Left lung (tissue), 10 donors: ENCODE measurements around the gene CELA3A. TPM values are rescaled to one million over a fixed set of nuclear protein-coding genes. Genes with fewer than 3 reads are reported as not detected.

ENCODE experiments used
- ATAC-seq: fragments of 200-7000 bp; cut with Tn5 transposase; one replicate; pipeline ENCODE4 v1.9.1; 2020; ENCODE audit warnings: moderate library complexity
- DNase-seq, 4 donors: peaks; one replicate each; pipeline ENCODE4 v3.0.0-alpha.2; 2013 to 2020
- H3K27ac ChIP-seq, 2 donors: fragments of 200-600 bp; sonication (generic) in 1 of 2; one replicate each; pipeline versions ENCODE4 v1.5.0 to v1.8.0; 2020 to 2021
- H3K27me3 ChIP-seq, 2 donors: fragments of 200-600 bp; sonication (generic) in 1 of 2; one replicate each; pipeline versions ENCODE4 v1.5.0 to v1.8.0; 2020 to 2021
- H3K36me3 ChIP-seq, 2 donors: fragments of 200-600 bp; sonication (generic) in 1 of 2; one replicate each; pipeline versions ENCODE4 v1.5.0 to v1.8.0; 2020 to 2021
- H3K4me1 ChIP-seq, 2 donors: fragments of 200-600 bp; one replicate each; pipeline ENCODE4 v1.8.0; 2021
- H3K4me3 ChIP-seq, 2 donors: fragments of 200-600 bp; sonication (generic) in 1 of 2; one replicate each; pipeline versions ENCODE4 v1.5.0 to v1.8.0; 2020 to 2021; ENCODE audit warnings: mild to moderate bottlenecking in 1 of 2
- H3K9me3 ChIP-seq, 2 donors: fragments of 200-600 bp; sonication (generic) in 1 of 2; one replicate each; pipeline versions ENCODE4 v1.5.0 to v1.8.0; 2020 to 2021
- CTCF ChIP-seq, 2 donors: fragments of 200-600 bp; sonication (generic) in 1 of 2; IDR thresholded peaks; one replicate each; pipeline versions ENCODE4 v1.5.0 to v1.8.0; 2021; ENCODE audit warnings: antibody characterized with exemption in 2 of 2
- intact Hi-C, 2 donors: fragments of 100-400 bp; cut with DNase I; formaldehyde crosslinking; loops; one replicate each; pipeline versions ENCODE4 v1.11.2 to v1.14.2; 2022
- polyA plus RNA-seq, 6 donors: library from polyadenylated mRNA; unstranded; fragments of 120-200 nt; gene quantifications; one replicate each; pipeline ENCODE4 v1.2.1, GENCODE V29; 2013; ENCODE audit not compliant: insufficient read length in 6 of 6
- total RNA-seq, 2 donors: library from RNA; stranded (reverse); fragmentation: NEBNext Ultra II Directional; extraction: Animal tissue kit (Norgen Biotek cat#: 25700); gene quantifications; one replicate each; pipeline ENCODE4 v1.2.1, GENCODE V29; 2021
- donor health status: DM: no; HTN: yes; CAD: no.
- donor health status: DM: no; HTN: no; CAD: no.

The CELA3A gene
- total and polyA plus RNA-seq, 8 donors = not detected

GRCh38 chr1:22038036-22038435 lies 36.6 kb downstream of the CELA3A start:
- no peaks in the 10 kb centered on the region for H3K9me3 ChIP-seq
- peak overlapping the region in 1 of 2 donors; percentile 88 for H3K27ac ChIP-seq
- no peaks in the 10 kb centered on the region for H3K27me3 ChIP-seq
- DNase-seq = no peak
- intact Hi-C loops = no loop called here
- TF ChIP-seq CTCF (IDR thresholded peaks at IDR 0.05) = no peak
- no peak overlapping the region for H3K4me3 ChIP-seq
- no peak for ATAC-seq
- H3K4me1 ChIP-seq = peaks cover 8 to 26% of the 10 kb centered on the region in 2 donors
- H3K36me3 ChIP-seq = no peaks in the 10 kb centered on the region

GRCh38 chr1:22039594-22040285 lies 38.3 kb downstream of the CELA3A start:
- ATAC-seq = peak; percentile 98

DNA sequence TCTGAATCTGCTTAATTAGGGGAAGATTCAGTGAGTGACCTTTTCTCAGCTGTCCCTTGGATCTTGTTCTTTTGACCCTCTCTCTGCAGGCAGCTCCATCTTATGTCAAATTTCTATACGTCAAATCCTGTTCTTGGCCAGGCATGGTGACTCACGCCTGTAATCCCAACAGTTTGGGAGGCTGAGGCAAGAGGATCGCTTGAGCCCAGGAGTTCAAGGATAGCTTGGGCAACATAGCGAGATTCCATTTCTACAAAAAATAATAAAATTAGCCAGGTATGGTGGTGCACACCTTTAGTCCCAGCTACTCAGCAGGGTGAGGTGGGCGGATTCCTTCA lies 38.8 kb downstream of the CELA3A start:
- no peak for TF ChIP-seq CTCF (IDR thresholded peaks at IDR 0.05)
- intact Hi-C loops = no loop called here
- H3K36me3 ChIP-seq = no peaks in the 10 kb centered on the region
- ATAC-seq = no peak
- peaks cover 8 to 26% of the 10 kb centered on the region in 2 donors for H3K4me1 ChIP-seq
- DNase-seq = no peak
- H3K27ac ChIP-seq = peak overlapping the region; percentile 33 to 88
- H3K27me3 ChIP-seq = no peaks in the 10 kb centered on the region
- no peaks in the 10 kb centered on the region for H3K9me3 ChIP-seq
- H3K4me3 ChIP-seq = no peak overlapping the region

More at GRCh38 chr1:22039594-22040285, 38.3 kb downstream of the CELA3A start:
- Histone ChIP-seq H3K27me3 (no peaks in the 10 kb centered on the region), H3K4me1 (peaks cover 8 to 26% of the 10 kb centered on the region in 2 donors), H3K4me3 (no peak overlapping the region), H3K27ac (peak overlapping the region; percentile 33 to 88), H3K36me3 (no peaks in the 10 kb centered on the region), H3K9me3 (no peaks in the 10 kb centered on the region)
- peak in 3 of 4 donors; percentile 82 to 88 (median 85) for DNase-seq
- TF ChIP-seq CTCF (IDR thresholded peaks at IDR 0.05) = no peak
- intact Hi-C loops = no loop called here

GRCh38 chr1:22041505-22041904 lies 40.0 kb downstream of the CELA3A start:
- Histone ChIP-seq H3K36me3 (no peaks in the 10 kb centered on the region), H3K4me3 (no peak overlapping the region), H3K9me3 (no peaks in the 10 kb centered on the region), H3K4me1 (peaks cover 8 to 26% of the 10 kb centered on the region in 2 donors), H3K27ac (no peak overlapping the region), H3K27me3 (no peaks in the 10 kb centered on the region)
- no peak for TF ChIP-seq CTCF (IDR thresholded peaks at IDR 0.05)
- DNase-seq (no peak), ATAC-seq (no peak)
- intact Hi-C loops = no loop called here

DNA sequence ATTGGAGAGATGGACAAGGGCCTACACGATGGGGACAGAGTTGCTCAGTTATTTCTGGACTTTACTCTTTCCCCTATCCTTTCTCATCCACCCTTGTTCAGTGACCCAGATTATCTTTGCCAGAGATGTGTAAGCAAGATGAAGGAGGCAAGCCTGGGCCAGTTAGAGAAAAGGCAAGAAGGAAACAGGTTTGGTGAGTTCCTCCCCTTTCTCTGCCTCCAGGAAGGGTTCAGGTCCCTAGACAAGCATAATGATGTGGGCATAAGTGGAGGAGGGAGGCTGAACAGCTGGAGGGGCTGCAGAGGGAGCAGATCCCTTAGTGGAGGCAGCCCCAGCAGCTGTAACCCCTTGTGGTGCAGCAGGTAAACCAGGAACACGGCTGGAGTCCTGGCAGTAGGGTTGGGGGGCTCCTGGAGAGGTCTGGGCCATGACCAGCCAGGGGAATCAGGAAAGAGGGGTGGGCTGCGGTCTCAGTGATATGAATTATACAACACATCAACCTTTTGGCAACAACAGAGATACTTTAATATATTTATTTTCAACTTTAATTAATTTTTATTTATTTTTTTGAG lies 41.8 kb downstream of the CELA3A start:
- no peak for TF ChIP-seq CTCF (IDR thresholded peaks at IDR 0.05)
- no peaks in the 10 kb centered on the region for H3K36me3 ChIP-seq
- H3K9me3 ChIP-seq = no peaks in the 10 kb centered on the region
- ATAC-seq (no peak), DNase-seq (peak in 1 of 4 donors; percentile 4)
- H3K27ac ChIP-seq = no peak overlapping the region
- no peaks in the 10 kb centered on the region for H3K27me3 ChIP-seq
- H3K4me1 ChIP-seq = peaks cover 8 to 17% of the 10 kb centered on the region in 2 donors
- intact Hi-C loops = no loop called here
- no peak overlapping the region for H3K4me3 ChIP-seq
